ENCODE results near the gene RHOB. TPM values are rescaled to one million over a fixed set of nuclear protein-coding genes. Genes with fewer than 3 reads are reported as not detected.

The RHOB gene
- total and polyA plus RNA-seq, 2 of the 13 experiments (the other 11 are each of a cell fraction or from before 2014, with no cell fraction given), result 192 to 268 TPM

DNA sequence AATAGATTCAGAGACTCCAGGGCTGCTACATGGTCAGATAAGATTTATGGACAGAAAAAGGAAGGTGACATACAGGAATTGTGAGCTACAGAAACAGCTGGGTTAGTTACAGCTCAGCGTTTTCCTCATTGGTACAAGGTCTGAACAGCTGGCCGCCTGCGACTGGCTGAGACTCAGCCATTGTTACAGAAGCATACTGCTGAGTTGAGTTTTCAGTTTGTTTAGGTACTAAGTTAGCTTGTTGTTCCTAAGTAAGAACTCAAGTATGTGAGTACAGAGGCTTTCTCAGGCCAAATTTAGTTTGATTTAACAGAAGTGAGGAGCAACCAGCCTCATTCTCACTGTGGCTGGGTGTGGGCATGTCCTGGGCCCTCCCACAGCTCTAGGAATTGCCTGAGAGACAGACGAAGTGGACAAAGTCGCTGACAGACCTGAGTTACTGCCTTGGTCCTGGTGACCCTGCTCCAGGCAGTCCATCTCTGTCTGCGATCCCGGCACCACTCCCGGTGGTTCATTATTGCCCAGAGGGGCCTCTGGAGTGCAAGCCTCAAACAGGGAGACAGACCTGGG, 27.8 kb upstream of the RHOB start (continued):
- TF ChIP-seq FOXA3 (CRISPR knock-in tag; IDR thresholded peaks at IDR 0.05) (peak; percentile 28; the same call in 1 of the 2 replicates), ZNF674 (CRISPR knock-in tag; IDR thresholded peaks at IDR 0.05; ENCODE audit: low read depth) (no peak), ZSCAN30 (CRISPR knock-in tag; IDR thresholded peaks at IDR 0.05) (no peak), FIP1L1 (IDR thresholded peaks at IDR 0.05; ENCODE audit: borderline replicate concordance, insufficient read depth, low read depth, low read length) (no peak), POLR2A (IDR thresholded peaks at IDR 0.05; ENCODE audit: insufficient read depth in 1 of 2, low read depth in 2 of 2, low read length in 2 of 2) (0 out of 4 replicates have a peak, but pooled peaks of 1 of the 2 experiments have one; percentile 32), ZNF33B (CRISPR knock-in tag; IDR thresholded peaks at IDR 0.05) (0 out of 2 replicates have a peak, but pooled peaks have one; percentile 38), ZNF780A (CRISPR knock-in tag; IDR thresholded peaks at IDR 0.05) (no peak), CEBPG (CRISPR knock-in tag; IDR thresholded peaks at IDR 0.05) (peak; percentile 56), EHMT2 (IDR thresholded peaks at IDR 0.05; ENCODE audit: borderline replicate concordance, low read depth, low read length) (no peak), MIER2 (CRISPR knock-in tag; IDR thresholded peaks at IDR 0.05) (no peak), POLR2AphosphoS5 (IDR thresholded peaks at IDR 0.05; ENCODE audit: low read depth, low read length) (peak; percentile 62), MED1 (CRISPR knock-in tag; IDR thresholded peaks at IDR 0.05) (peak; percentile 55), ZNF501 (CRISPR knock-in tag; IDR thresholded peaks at IDR 0.05) (0 out of 2 replicates have a peak, but pooled peaks have one; percentile 55), EED (CRISPR knock-in tag; IDR thresholded peaks at IDR 0.05) (no peak), PHF8 (CRISPR knock-in tag; IDR thresholded peaks at IDR 0.05) (peak; percentile 52), CHD4 (IDR thresholded peaks at IDR 0.05; ENCODE audit: borderline replicate concordance, low read length) (no peak), FOXK1 (CRISPR knock-in tag; IDR thresholded peaks at IDR 0.05; ENCODE audit: borderline replicate concordance, low read depth) (no peak), SRY (CRISPR knock-in tag; IDR thresholded peaks at IDR 0.05) (peak; percentile 69; the same call in 1 of the 2 replicates), GATA4 (IDR thresholded peaks at IDR 0.05; ENCODE audit: borderline replicate concordance, low read depth) (no peak), YEATS2 (CRISPR knock-in tag; IDR thresholded peaks at IDR 0.05; ENCODE audit: borderline replicate concordance) (no peak), ZNF709 (CRISPR knock-in tag; IDR thresholded peaks at IDR 0.05) (no peak), SALL2 (CRISPR knock-in tag; IDR thresholded peaks at IDR 0.05) (no peak), PCBP1 (IDR thresholded peaks at IDR 0.05; ENCODE audit: borderline replicate concordance, low read depth, low read length) (no peak), ZNF296 (CRISPR knock-in tag; conservative IDR thresholded peaks at IDR 0.05) (no peak), TBX2 (CRISPR knock-in tag; IDR thresholded peaks at IDR 0.05; ENCODE audit: borderline replicate concordance) (peak; percentile 43; the same call in 1 of the 2 replicates)
- TF ChIP-seq, protein P1, sequence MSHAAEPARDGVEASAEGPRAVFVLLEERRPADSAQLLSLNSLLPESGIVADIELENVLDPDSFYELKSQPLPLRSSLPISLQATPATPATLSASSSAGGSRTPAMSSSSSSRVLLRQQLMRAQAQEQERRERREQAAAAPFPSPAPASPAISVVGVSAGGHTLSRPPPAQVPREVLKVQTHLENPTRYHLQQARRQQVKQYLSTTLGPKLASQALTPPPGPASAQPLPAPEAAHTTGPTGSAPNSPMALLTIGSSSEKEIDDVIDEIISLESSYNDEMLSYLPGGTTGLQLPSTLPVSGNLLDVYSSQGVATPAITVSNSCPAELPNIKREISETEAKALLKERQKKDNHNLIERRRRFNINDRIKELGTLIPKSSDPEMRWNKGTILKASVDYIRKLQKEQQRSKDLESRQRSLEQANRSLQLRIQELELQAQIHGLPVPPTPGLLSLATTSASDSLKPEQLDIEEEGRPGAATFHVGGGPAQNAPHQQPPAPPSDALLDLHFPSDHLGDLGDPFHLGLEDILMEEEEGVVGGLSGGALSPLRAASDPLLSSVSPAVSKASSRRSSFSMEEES (CRISPR knock-in tag; IDR thresholded peaks at IDR 0.05), result no peak
- TF ChIP-seq, protein P2, sequence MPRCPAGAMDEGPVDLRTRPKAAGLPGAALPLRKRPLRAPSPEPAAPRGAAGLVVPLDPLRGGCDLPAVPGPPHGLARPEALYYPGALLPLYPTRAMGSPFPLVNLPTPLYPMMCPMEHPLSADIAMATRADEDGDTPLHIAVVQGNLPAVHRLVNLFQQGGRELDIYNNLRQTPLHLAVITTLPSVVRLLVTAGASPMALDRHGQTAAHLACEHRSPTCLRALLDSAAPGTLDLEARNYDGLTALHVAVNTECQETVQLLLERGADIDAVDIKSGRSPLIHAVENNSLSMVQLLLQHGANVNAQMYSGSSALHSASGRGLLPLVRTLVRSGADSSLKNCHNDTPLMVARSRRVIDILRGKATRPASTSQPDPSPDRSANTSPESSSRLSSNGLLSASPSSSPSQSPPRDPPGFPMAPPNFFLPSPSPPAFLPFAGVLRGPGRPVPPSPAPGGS (CRISPR knock-in tag; IDR thresholded peaks at IDR 0.05), result 0 out of 2 replicates have a peak, but pooled peaks have one; percentile 27
- TF ChIP-seq, protein P3, sequence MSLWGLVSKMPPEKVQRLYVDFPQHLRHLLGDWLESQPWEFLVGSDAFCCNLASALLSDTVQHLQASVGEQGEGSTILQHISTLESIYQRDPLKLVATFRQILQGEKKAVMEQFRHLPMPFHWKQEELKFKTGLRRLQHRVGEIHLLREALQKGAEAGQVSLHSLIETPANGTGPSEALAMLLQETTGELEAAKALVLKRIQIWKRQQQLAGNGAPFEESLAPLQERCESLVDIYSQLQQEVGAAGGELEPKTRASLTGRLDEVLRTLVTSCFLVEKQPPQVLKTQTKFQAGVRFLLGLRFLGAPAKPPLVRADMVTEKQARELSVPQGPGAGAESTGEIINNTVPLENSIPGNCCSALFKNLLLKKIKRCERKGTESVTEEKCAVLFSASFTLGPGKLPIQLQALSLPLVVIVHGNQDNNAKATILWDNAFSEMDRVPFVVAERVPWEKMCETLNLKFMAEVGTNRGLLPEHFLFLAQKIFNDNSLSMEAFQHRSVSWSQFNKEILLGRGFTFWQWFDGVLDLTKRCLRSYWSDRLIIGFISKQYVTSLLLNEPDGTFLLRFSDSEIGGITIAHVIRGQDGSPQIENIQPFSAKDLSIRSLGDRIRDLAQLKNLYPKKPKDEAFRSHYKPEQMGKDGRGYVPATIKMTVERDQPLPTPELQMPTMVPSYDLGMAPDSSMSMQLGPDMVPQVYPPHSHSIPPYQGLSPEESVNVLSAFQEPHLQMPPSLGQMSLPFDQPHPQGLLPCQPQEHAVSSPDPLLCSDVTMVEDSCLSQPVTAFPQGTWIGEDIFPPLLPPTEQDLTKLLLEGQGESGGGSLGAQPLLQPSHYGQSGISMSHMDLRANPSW (CRISPR knock-in tag; IDR thresholded peaks at IDR 0.05; ENCODE audit: borderline replicate concordance), result no peak
